GM12865 (cell line): ENCODE data around the gene RFT1.

ENCODE experiments used
- DNase-seq: peaks from one replicate; pipeline ENCODE4 v3.0.0; 2010; ENCODE audit warnings: low read depth
- H3K4me3 ChIP-seq: 2 replicates; pipeline ENCODE4 v1.5.1; 2011; ENCODE audit warnings: mild to moderate bottlenecking, low read depth, low read length, control low read depth
- CTCF ChIP-seq: IDR thresholded peaks from 2 replicates; pipeline ENCODE4 v1.5.1; 2011; ENCODE audit warnings: low read length, control low read depth, low read depth, inconsistent platforms; ENCODE audit not compliant: insufficient read depth; ENCODE audit errors: missing control alignments

The RFT1 gene

DNA sequence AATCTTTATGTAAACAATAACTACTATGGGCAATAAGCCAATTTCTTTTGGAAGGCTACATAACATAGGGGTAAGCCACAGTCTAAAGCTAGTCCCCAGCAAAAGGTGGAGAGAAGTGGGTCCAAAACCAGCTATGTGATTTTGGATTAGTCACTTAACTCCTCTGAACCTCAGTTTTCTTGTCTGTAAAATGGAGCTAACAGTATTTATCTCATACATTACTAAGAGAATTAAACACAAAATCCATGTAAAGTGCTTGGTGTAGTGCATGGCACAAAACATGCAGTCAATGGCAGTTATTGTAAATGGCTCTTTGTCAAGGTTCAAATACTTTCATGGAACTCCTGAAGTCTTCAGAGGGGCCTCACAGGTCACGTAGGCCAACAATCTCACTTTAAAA, 13.3 kb downstream of the RFT1 start:
- H3K4me3 ChIP-seq, result no peak overlapping the region
- TF ChIP-seq CTCF, result no peak
- no peak for DNase-seq

DNA sequence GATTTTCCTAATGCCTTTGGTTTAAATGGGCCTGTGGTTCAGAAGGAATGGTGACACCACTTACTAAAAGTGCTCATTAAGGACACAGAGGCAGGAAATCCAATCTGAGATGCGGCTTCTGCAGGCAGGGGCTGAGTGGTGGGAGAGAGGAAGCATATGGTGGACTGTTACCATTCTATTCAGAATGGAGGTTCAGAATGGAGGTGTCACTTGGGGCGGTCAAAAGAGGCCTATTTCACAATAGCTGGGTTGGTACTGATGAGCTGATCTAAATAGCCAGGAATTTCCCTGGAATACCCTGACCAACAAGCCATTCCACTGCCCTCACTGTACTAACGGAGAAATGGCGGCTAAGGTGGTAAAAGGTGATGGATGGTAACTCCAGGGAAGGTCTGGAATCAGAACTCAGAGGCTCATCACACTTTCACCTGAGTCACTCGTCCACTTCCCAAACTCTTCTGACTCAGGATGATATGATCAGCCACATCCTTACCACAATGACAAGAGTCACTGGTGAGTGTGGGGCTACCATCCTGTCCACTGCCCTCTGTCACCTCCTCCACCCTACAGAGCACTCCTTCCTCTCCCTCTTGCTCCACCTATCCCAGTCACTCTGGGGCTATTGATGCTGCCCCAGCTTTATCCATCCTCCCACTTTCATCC, 15.7 kb downstream of the RFT1 start:
- DNase-seq, result no peak
- no peak overlapping the region for H3K4me3 ChIP-seq
- TF ChIP-seq CTCF, result no peak

- peak; percentile 98 for TF ChIP-seq CTCF
- no peak overlapping the region for H3K4me3 ChIP-seq
- DNase-seq, result peak; percentile 86
Observed at GRCh38 chr3:53114011-53114400, 16.2 kb downstream of the RFT1 start.

DNA sequence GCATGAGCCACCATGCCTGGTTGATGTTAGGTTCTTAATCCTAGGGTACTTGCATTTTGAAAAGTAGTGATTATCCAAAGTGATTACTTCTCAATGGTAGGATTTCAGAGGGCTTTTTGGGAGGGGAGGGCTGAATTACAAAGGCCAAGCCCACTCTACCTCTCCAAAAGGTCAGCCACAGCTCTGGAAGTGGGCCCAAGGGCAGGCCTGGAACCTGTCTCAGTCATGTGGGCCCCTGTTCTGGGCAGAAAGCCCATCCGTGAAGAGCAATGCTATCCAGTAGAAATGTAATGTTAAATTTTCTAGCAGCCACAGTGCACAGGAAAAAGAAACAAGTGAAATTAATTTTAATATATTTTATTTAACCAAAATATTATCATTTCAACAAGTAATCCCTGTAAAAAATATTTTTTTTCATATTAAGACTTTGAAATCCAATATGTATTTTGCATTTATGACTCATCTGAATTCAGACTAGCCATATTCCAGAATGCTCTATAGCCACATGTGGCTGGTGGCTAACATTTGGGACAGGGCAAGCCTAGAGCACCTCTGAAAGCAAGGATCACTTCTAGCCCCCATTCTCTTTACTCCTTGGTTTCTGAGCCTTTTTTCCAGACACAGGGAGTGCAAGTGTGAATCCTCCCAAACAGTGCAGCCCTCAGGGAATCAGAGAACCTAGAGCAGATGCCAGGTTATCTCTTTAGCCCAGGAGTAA, 16.8 kb downstream of the RFT1 start:
- H3K4me3 ChIP-seq, result no peak overlapping the region
- DNase-seq, result no peak
- TF ChIP-seq CTCF, result no peak

DNA sequence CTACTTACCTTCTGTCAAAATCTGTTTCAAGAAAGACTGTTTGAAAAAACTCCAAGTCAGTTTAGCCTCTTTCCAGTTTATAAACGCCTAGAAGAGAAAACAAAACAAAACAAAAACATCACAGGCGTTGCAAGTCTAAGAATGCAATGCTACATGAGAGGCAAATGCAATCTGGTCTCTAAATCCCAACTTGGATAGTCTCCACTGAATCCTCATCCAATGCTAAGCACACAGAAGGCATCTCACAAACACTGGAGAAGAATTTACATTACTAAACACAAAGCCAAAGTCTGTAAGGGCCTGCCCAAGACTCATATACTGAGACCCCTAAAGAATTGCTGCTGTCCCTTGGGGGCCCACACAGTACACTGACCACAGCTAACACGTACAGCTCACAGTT, 18.4 kb downstream of the RFT1 start:
- DNase-seq, result no peak
- TF ChIP-seq CTCF, result no peak
- no peak overlapping the region for H3K4me3 ChIP-seq

GRCh38 chr3:53109891-53110771, 20.1 kb downstream of the RFT1 start:
- peak; percentile 55 for DNase-seq
- no peak overlapping the region for H3K4me3 ChIP-seq
- TF ChIP-seq CTCF, result peak; percentile 51
